Measurements from ENCODE around the gene LRRC45.

GRCh38 chr17:82035488-82035887 is 12.4 kb downstream of the LRRC45 start:
- TF ChIP-seq, protein P1, sequence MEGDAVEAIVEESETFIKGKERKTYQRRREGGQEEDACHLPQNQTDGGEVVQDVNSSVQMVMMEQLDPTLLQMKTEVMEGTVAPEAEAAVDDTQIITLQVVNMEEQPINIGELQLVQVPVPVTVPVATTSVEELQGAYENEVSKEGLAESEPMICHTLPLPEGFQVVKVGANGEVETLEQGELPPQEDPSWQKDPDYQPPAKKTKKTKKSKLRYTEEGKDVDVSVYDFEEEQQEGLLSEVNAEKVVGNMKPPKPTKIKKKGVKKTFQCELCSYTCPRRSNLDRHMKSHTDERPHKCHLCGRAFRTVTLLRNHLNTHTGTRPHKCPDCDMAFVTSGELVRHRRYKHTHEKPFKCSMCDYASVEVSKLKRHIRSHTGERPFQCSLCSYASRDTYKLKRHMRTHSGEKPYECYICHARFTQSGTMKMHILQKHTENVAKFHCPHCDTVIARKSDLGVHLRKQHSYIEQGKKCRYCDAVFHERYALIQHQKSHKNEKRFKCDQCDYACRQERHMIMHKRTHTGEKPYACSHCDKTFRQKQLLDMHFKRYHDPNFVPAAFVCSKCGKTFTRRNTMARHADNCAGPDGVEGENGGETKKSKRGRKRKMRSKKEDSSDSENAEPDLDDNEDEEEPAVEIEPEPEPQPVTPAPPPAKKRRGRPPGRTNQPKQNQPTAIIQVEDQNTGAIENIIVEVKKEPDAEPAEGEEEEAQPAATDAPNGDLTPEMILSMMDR (optimal IDR thresholded peaks at IDR 0.05 in 1 of 3, IDR thresholded peaks at IDR 0.05 in 1 of 3, conservative IDR thresholded peaks at IDR 0.05 in 1 of 3; ENCODE audit: extremely low read depth in 1 of 3, insufficient read depth in 2 of 3, low read length in 3 of 3) = no peak
- TF ChIP-seq EZH2 (IDR thresholded peaks at IDR 0.05; ENCODE audit: low read length) = no peak
